GM19452 (cell line): ENCODE data around the gene MLIP.
"Not testable (repeated sequence)": the region's sequence is repeated elsewhere in the genome, so short reads cannot be mapped to it uniquely, and the experiment has no call there.

Experiments
- ATAC-seq: cut with Tn5 transposase; IDR thresholded peaks from one replicate; pipeline ENCODE4 v1.9.1; 2021; ENCODE audit not compliant: unreplicated experiment

Gene MLIP, protein sequence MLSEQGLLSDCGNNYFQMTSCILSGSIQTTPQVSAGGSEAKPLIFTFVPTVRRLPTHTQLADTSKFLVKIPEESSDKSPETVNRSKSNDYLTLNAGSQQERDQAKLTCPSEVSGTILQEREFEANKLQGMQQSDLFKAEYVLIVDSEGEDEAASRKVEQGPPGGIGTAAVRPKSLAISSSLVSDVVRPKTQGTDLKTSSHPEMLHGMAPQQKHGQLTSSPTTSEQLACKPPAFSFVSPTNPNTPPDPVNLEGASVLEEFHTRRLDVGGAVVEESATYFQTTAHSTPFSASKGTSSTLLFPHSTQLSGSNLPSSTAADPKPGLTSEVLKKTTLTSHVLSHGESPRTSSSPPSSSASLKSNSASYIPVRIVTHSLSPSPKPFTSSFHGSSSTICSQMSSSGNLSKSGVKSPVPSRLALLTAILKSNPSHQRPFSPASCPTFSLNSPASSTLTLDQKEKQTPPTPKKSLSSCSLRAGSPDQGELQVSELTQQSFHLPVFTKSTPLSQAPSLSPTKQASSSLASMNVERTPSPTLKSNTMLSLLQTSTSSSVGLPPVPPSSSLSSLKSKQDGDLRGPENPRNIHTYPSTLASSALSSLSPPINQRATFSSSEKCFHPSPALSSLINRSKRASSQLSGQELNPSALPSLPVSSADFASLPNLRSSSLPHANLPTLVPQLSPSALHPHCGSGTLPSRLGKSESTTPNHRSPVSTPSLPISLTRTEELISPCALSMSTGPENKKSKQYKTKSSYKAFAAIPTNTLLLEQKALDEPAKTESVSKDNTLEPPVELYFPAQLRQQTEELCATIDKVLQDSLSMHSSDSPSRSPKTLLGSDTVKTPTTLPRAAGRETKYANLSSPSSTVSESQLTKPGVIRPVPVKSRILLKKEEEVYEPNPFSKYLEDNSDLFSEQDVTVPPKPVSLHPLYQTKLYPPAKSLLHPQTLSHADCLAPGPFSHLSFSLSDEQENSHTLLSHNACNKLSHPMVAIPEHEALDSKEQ

DNA sequence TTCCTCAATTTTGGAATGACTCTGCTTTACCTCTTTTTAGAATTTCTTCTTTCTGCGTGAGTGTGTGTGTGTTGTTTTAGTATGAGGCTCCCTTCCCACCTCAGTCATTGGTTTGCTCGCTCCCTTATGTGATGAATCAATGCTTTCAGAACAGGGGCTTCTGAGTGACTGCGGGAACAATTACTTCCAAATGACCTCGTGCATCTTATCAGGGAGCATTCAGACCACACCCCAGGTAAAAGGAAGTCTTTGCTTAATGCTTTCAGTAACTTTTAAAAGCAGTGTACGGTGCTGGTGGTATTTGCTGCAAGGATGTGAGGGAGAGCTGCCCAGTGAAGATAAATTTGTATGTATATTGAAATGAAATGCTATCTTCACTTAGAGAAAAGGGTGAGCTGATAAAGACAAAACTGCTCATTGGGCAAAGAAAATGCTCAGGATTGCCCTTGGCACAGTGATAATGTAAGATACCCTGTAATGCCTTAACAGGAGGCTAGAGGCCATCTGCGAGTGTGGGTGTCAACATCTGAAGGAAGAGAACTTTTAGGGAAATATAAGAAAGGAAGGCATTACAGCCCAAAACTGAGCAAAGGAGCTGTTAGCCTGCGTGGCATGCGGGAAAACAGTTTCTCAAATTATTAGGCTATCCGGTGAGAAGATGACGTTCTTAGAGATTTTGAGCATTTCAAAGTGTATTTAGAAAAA is at the start of gene MLIP:
Gene MLIP, plus strand, starts transcription at position 103 of the 705 bp plus-strand sequence. Its CDS starts 37 bp downstream, at position 140.
- no peak for ATAC-seq

DNA sequence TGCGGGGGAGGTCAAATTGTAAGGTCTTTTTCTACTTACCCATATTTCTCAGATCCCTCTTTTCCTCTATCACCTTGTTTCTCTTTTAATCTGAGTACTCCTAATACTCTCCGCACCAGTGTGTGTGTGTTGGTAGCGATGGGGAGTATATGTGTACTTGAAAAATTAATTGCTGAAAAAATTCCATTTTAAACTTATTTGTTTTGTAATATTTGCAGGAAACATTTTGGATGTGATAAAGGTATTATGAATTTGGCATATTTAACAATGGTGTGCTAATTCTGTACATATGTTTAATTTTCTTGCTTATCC is 48.1 kb upstream of the MLIP start:
- ATAC-seq, result no peak

DNA sequence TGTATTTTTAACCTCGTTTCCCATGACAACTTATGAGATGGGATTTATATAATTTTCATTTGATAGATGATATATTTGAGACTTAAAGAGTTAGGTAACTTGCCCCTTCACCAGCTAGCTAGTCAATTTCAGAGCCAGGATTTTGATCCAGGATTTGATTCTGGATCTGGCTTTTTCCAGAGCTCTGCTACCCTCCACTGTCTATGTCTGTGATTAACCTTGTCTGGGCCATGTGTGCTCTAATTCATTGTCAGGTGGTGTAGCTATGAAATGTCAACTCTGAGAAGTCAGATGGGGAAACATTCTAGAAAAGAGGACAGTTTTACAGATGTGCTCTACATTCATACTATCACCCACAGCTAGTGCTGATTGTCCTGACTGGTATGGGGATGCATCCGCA is 42.5 kb upstream of the MLIP start:
- ATAC-seq, result no peak

DNA sequence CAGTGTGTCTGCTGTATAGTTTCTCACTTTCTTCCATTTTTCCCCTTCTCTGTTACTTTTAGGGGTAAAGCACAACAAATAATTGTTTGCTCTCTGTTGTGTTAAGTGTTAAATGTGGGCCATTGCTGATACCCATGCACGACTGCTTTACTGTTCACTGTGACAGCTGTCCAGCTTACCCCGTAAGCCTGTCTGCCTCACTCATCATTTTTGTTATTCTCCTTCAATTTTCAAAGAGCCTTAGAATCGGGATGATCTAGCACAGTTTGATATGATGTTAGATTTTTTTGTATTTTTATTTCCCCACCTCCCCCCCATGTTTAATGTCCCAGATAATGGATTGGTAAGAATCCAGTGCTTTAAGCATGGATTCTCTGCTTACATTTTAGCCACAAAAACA is 41.2 kb upstream of the MLIP start:
- ATAC-seq, result no peak

DNA sequence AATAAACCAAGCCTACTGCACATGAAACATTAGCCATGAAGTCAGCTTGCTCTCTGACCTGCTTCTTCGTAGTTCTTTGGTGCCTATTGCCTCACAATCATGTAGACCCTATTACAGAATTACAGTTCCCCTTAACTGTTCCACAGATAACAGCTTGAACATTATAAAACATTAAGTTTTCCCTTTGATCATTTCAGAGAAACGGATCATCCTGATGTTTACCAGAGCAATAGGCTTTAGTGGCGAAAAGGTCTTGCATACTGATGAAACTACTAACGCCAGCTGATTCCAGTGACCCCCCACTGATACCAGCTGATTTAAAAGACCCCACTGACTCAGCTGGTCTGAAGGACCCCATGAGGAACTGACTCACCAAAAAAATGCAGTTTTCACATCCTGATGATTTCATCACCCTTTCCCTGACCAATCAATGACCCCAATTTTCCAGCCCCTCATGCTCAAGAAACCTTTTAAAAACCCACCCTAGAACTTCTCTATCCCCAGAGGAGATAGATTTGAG is 39.4 kb upstream of the MLIP start:
- ATAC-seq, result no peak

DNA sequence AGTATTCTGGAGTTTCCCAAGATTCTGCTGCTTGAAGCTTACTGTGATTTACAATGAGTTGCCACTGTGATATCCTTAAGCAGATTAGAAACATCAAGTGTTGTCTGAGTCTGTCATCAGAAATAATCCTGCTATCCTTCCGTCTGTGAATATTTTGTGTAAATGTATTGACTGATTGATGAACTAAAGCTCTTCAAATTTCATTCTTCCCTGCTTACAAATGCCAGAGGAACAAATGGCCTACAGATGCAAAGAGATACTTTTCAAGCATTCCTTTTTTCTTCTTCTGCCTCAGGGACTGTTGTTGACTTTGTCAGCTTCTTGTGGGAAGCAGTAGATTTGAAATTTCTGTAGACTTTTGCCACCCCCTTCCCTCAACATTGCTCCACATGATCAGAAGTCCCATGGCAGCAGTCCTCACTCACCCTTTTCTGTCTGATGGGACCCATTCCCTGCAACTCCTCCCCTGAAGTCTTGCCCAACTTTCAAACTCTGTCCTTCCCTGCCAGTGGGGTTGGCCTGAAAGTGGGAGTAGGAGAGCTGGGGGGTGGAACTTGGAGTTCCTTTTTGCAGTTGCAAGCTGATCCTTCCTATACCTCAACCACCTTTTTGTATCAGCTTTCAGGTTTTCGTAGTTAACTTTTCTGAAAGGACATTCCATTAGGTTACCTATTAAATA is 38.5 kb upstream of the MLIP start:
- no peak for ATAC-seq

DNA sequence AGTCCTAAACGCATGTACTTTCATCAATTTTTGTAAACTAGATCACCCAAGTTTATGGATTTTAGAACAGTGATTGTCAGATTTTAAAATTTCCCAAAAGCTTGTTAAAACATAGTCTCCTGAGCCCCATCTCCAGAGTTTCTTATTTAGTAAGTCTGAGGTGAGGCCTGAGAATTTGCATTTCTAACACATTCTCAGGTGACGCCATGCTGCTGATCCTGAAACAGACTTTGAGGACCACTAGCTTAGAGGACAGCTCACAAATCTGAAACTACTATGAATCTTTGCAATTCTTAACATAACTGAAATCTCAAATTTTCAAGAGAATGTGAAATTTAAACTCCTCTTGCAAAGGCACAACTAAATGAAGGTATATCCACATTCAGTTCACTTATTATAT is 37.8 kb upstream of the MLIP start:
- ATAC-seq, result no peak

DNA sequence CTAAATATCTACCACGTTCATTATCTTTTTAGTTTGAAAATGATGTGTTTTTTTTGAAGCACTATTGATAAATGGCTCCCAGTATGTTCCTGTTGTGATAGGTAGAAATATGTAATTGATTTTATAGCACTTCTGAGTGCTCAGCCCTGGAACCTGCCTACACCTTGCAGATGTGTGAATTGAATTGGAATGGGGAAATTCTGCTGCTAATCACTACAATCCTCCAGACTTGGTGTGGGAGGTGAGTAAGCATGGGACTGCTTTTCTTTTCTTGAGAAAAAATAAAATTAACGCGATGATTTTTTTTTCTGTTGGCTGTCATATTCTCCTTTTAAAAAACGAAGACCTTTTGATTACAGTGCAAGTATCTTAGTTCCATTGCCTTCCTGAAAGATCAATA is 37.1 kb upstream of the MLIP start:
- ATAC-seq, result no peak

DNA sequence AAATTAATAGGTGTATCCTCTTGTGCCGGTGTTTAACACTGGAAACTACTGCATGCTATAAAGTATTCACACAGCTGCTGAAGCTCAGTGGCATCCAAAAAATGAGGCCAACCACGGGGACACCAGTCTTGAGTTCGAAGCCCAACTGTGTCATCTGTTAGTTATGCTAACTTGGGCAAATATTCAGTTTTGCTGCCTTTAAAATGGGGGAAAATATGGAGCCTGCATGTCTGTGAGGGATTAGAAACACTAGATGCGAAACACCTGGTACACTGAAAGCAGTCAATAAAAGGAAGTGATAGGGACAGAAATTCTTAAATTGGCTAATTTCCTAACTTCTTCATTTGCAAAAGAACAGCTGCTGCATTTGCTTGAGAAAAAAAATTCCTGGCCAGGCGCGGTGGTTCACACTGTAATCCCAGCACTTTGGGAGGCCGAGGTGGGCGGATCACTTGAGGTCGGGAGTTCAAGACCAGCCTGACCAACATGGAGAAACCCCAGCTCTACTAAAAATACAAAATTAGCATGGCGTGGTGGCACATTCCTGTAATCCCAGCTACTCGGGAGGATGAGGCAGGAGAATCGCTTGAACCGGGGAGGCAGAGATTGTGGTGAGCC is 36.6 kb upstream of the MLIP start:
- ATAC-seq, result no peak

DNA sequence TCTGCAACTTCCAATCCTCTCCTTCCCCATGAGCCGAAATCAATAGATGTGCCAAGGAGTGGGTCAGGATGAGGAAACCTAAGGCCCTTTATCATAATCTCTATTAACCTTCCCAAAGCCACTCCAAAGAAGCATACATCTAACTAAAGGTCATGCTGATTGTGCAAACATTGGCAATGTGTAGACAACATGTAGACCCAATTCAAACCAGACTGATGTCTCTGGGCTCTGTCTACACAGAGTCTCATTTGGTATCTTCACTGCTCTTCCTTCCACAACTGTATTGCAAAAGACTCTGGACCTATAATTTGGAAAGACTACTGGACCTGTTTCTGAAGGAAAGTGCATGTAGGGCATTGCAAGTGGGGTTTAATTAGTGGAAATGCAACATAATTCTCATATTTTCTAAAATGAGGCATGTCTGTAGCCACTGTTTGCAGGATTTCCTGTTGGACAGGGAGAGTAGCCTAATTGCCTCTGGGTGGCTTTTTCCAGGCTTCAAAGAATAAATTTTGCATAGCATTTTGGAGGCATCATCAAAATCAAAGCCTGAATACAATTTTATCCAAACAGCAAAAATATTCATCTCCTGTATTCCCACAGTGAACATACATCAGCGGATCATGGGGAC is 35.0 kb upstream of the MLIP start:
- no peak for ATAC-seq

DNA sequence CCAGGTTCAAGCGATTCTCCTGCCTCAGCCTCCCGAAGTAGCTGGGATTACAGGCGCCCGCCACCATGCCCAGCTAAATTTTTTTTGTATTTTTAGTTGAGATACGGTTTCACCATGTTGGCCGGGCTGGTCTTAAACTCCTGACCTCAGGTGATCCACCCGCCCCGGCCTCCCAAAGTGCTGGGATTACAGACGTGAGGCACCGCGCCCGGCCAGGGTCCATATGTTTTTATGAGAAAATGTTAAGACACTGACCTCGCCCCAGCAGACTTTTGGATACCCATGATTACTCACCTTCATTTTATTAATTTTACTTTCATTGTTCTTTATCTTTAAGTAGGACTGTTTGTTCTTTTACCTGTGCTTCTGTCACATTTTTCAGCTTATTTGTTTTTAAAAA is 29.7 kb upstream of the MLIP start:
- not testable (repeated sequence) for ATAC-seq

DNA sequence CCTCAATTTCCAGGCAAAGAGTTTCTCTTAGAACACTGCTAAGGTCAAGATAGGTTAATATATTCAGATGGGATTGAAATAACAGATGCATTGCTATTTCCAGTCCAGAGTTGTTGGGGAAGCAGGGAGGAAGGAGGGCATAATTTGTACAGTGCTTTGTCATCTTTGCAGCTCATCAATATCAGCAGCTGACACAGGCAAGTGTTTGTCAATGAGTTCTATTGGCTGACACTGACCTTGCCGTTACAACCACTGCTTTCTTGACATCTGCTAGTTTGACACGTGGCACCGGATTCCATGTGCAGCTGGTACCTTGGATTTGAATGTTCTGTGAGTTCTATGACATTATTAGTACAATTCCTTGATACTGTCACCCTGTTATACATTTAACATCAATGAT is 28.0 kb upstream of the MLIP start:
- ATAC-seq, result no peak

DNA sequence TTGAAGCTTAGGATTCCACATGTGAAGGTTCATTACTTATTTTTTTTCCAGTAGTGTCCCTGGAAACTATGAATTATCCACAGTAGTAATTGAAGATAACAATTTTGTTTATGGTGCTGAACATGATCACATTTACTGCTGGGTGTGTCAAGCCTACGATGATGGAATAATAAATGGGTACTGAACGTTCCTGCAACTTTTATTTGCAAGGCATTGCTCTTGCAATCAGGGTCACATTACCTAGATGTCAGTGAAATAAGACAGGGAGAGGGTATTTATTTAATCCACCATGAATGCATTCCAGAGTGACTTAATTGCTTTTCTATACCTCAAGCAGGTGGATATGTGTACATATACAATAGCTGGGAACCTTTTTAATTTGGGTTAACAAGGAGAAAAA is 27.0 kb upstream of the MLIP start:
- no peak for ATAC-seq

DNA sequence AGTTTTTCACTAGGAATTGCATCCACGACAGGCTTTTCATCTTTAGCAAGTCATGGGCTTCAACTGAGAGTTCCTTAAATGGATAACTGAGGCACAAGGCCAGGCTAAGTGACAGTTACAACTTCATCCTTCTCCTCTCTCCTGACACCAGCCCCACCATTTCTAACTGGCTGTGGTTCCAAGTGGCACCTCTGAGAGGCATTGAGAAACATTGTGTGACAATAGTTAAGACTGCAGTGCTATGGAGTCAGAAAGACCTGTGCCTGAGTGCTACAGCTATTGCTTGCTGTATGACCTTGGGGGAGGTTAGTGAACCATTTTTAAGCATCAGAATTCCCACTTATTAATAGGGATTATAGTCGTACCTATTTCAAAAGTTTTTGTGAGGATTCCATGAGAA is 26.2 kb upstream of the MLIP start:
- ATAC-seq, result no peak

DNA sequence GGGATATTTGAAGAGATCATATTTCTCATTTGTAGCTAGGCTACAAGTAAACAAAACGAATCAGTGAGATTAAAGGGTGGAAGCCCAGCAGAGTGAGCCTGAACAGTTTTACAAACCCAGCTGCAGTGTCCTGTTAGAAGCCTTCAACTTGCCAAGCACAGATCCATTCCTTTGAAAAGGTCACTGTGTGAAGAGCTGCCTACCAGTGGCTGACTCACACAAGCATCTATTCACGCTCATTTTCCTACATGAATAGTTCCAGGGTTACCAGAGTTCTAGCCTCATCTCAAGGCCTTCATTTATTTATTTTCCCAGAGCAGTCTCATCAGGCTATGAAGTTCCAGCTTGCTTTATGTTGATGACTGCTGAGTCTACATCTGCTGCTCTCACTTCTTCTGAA is 25.7 kb upstream of the MLIP start:
- no peak for ATAC-seq

DNA sequence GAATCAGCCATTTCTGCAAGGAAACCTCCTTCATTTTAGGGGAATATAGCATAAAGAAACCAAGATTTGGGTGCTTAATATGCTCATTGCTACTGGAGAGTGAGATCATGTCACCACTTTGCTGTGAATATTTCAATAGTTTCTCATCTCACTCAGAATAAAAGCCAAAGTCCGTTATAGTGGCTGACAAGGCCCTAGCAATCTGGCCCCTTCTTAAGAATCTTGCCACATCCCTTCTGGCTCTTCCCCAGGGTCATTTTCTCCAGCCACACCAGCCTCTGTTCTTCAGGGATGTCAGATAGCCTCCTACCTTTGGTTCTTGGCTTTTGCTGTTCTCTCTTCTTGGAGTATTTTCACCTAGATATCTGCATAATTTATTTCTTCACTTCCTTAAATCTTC is 24.8 kb upstream of the MLIP start:
- ATAC-seq, result no peak

DNA sequence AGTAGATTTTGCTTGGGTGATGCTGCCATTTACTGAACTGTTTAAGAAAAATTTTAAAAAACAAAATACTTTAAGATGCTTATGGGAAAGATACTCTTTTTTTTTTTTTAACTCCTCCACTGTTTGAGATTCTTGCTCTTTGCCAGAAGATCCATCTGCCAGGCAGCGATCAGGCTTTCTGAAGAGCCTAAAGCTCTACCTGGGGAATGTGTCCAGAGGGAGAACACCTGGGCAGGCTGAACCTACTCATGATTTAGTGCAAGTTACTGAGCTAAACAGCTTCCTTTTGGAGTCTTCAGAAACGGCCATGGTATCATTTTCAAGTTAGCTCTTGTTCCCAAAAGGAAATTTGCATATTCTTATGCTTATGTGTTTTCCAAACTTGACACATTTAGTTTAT is 23.5 kb upstream of the MLIP start:
- no peak for ATAC-seq

DNA sequence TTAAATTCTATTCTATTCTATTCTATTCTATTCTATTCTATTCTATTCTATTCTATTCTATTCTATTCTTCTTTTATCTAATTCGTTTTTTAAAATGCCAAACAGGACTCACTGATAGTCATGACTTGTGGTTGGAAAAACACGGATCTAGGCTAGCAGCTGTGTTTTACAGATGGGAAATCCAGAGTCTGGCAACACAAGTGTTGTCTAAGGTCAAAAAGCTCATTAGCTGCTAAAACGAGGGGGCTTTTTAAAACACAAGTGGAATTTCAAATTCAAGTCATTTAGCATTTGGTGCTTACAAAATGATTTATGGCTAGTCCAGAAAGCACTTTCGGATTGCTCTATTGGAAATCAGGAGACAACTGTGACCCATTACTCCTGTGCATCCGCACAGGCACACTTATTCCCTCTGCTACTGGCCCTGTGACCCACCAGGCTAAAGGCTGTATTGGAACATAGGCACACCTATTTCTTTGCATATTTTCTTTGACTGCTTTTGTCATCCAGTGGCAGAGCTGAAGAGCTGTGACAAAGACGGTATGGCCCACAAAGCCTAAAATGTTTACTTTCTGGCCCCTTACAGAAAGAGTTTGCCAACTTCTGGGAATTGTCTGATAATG is 17.8 kb upstream of the MLIP start:
- ATAC-seq, result no peak

DNA sequence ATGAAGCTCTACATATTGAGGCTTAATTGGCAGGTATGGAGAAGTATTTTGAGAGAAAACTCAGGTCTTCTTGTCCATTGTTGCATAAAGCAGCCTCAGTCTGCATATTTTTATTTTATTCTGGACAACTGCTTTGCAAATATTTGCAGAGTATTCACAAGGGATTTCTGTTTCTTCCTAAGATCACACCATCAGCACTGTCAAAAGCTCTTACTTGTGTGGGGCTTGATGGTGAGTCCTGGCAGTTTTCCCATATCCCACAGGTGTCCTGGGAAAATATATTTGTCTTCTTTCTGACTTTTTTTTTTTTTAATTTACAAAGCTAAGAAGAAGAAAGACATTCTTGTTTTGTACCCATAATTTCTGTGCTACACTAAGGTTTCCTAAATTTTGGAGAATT is 16.9 kb upstream of the MLIP start:
- ATAC-seq, result no peak
